C1 segment of cervical spinal cord (tissue), 14 donors: ENCODE data around the gene ADISSP.

Source experiments
- DNase-seq, 14 donors: peaks; one replicate each; lab custom pipeline; 2025; lab: John Stamatoyannopoulos, UW

Gene ADISSP

GRCh38 chr20:3767427-3768341 is at the start of gene ADISSP:
Gene ADISSP (minus strand): TSS chr20:3767753. CDS start chr20:3760100, 7,653 bp downstream.
- DNase-seq, result peak; percentile 71 to 99 (median 96)

- DNase-seq, result no peak
These were observed 48.3 kb upstream of the ADISSP start for GRCh38 chr20:3815703-3816315.

- DNase-seq, result no peak
These were observed 47.5 kb upstream of the ADISSP start for GRCh38 chr20:3814928-3815495.

- no peak for DNase-seq
These were observed 46.5 kb upstream of the ADISSP start for GRCh38 chr20:3813848-3814581.

GRCh38 chr20:3812975-3813847 is 45.7 kb upstream of the ADISSP start:
- DNase-seq, result no peak

GRCh38 chr20:3812259-3812681 is 44.7 kb upstream of the ADISSP start:
- DNase-seq, result no peak

- peak; percentile 73 to 99 (median 96) for DNase-seq
These were observed 44.1 kb upstream of the ADISSP start for GRCh38 chr20:3811467-3812258.

GRCh38 chr20:3808544-3808943 is 41.0 kb upstream of the ADISSP start:
- no peak for DNase-seq

- DNase-seq, result no peak
These were observed 37.2 kb upstream of the ADISSP start for GRCh38 chr20:3804781-3805180.

GRCh38 chr20:3804254-3804751 is 36.8 kb upstream of the ADISSP start:
- no peak for DNase-seq

- peak in 1 of 14 donors; percentile 71 for DNase-seq
These were observed 36.3 kb upstream of the ADISSP start for GRCh38 chr20:3803854-3804253.

- no peak for DNase-seq
These were observed 35.7 kb upstream of the ADISSP start for GRCh38 chr20:3803289-3803688.

- DNase-seq, result no peak
These were observed 35.1 kb upstream of the ADISSP start for GRCh38 chr20:3802524-3803239.

- no peak for DNase-seq
These were observed 34.3 kb upstream of the ADISSP start for GRCh38 chr20:3801846-3802245.

GRCh38 chr20:3801299-3801698 is 33.7 kb upstream of the ADISSP start:
- DNase-seq, result no peak

- DNase-seq, result no peak
These were observed 33.3 kb upstream of the ADISSP start for GRCh38 chr20:3800878-3801260.

- no peak for DNase-seq
These were observed 32.8 kb upstream of the ADISSP start for GRCh38 chr20:3800256-3800877.

GRCh38 chr20:3798908-3799248 is 31.3 kb upstream of the ADISSP start:
- DNase-seq, result no peak

GRCh38 chr20:3798373-3798768 is 30.8 kb upstream of the ADISSP start:
- no peak for DNase-seq
